HEK293 (cell line): ENCODE results near the gene SRBD1.
A peak's percentile ranks its signal among the peaks of the same experiment; 100 is the strongest.

Experiments used
- KLF8 ChIP-seq: fragments of 450-650 bp; formaldehyde crosslinking; IDR thresholded peaks from 2 replicates; pipeline ENCODE4 v1.5.1; 2016; ENCODE audit warnings: missing biosample characterization, missing genetic modification characterization
- OSR2 ChIP-seq: fragments of 450-650 bp; formaldehyde crosslinking; IDR thresholded peaks from 2 replicates; pipeline ENCODE4 v1.5.1; 2016; ENCODE audit warnings: missing biosample characterization, missing genetic modification characterization
- SALL2 ChIP-seq: fragments of 450-650 bp; formaldehyde crosslinking; IDR thresholded peaks from 2 replicates; pipeline ENCODE4 v1.5.0; 2017; ENCODE audit warnings: missing biosample characterization, mild to moderate bottlenecking, missing genetic modification characterization, borderline replicate concordance
- SP7 ChIP-seq: fragments of 450-650 bp; formaldehyde crosslinking; IDR thresholded peaks from 2 replicates; pipeline ENCODE4 v1.5.1; 2016; ENCODE audit warnings: missing biosample characterization, missing genetic modification characterization
- YY1 ChIP-seq: fragments of 450-650 bp; formaldehyde crosslinking; IDR thresholded peaks from 2 replicates; pipeline ENCODE4 v1.5.1; 2018; ENCODE audit warnings: missing biosample characterization, missing genetic modification characterization
- ZBTB11 ChIP-seq: fragments of 450-650 bp; formaldehyde crosslinking; conservative IDR thresholded peaks from 2 replicates; pipeline ENCODE4 v1.5.1; 2016; ENCODE audit warnings: low read depth, missing biosample characterization, missing genetic modification characterization
- ZBTB44 ChIP-seq: fragments of 450-650 bp; IDR thresholded peaks from 2 replicates; pipeline ENCODE4 v1.5.1; 2018; ENCODE audit warnings: missing biosample characterization, mild to moderate bottlenecking, missing genetic modification characterization
- ZBTB49 ChIP-seq: fragments of 450-650 bp; formaldehyde crosslinking; IDR thresholded peaks from 2 replicates; pipeline ENCODE4 v1.5.1; 2016; ENCODE audit warnings: missing biosample characterization, missing genetic modification characterization, low read depth
- ZEB2 ChIP-seq: fragments of 450-650 bp; formaldehyde crosslinking; IDR thresholded peaks from 2 replicates; pipeline ENCODE4 v1.5.1; 2016; ENCODE audit warnings: missing biosample characterization, missing genetic modification characterization
- ZFHX2 ChIP-seq: fragments of 450-650 bp; formaldehyde crosslinking; conservative IDR thresholded peaks from 2 replicates; pipeline ENCODE4 v1.5.1; 2016; ENCODE audit warnings: missing biosample characterization, missing genetic modification characterization
- ZNF138 ChIP-seq: fragments of 450-650 bp; formaldehyde crosslinking; IDR thresholded peaks from 2 replicates; pipeline ENCODE4 v1.5.1; 2016; ENCODE audit warnings: missing biosample characterization, missing genetic modification characterization, borderline replicate concordance
- ZNF184 ChIP-seq: fragments of 450-650 bp; IDR thresholded peaks from 2 replicates; pipeline ENCODE4 v1.5.1; 2018; ENCODE audit warnings: missing biosample characterization, mild to moderate bottlenecking, missing genetic modification characterization
- ZNF24 ChIP-seq: fragments of 450-650 bp; formaldehyde crosslinking; IDR thresholded peaks from 2 replicates; pipeline ENCODE4 v1.5.1; 2016; ENCODE audit warnings: missing biosample characterization, missing genetic modification characterization
- ZNF350 ChIP-seq: fragments of 450-650 bp; formaldehyde crosslinking; IDR thresholded peaks from 2 replicates; pipeline ENCODE4 v1.5.0; 2017; ENCODE audit warnings: missing biosample characterization, mild to moderate bottlenecking, missing genetic modification characterization
- ZNF37A ChIP-seq: fragments of 450-650 bp; IDR thresholded peaks from 2 replicates; pipeline ENCODE4 v1.5.1; 2018; ENCODE audit warnings: missing biosample characterization, missing genetic modification characterization
- ZNF391 ChIP-seq: fragments of 450-650 bp; formaldehyde crosslinking; IDR thresholded peaks from 2 replicates; pipeline ENCODE4 v1.5.1; 2016; ENCODE audit warnings: low read depth, missing biosample characterization, missing genetic modification characterization, borderline replicate concordance
- ZNF423 ChIP-seq: fragments of 450-650 bp; formaldehyde crosslinking; IDR thresholded peaks from 2 replicates; pipeline ENCODE4 v1.5.1; 2016; ENCODE audit warnings: missing biosample characterization, missing genetic modification characterization
- ZNF513 ChIP-seq: fragments of 450-650 bp; IDR thresholded peaks from 2 replicates; pipeline ENCODE4 v1.5.1; 2018; ENCODE audit warnings: missing biosample characterization, missing genetic modification characterization
- ZNF561 ChIP-seq: fragments of 450-650 bp; IDR thresholded peaks from 2 replicates; pipeline ENCODE4 v1.5.1; 2018; ENCODE audit warnings: missing biosample characterization, missing genetic modification characterization, borderline replicate concordance
- ZNF571 ChIP-seq: fragments of 450-650 bp; formaldehyde crosslinking; IDR thresholded peaks from 2 replicates; pipeline ENCODE4 v1.5.0; 2017; ENCODE audit warnings: missing biosample characterization, missing genetic modification characterization
- ZNF585B ChIP-seq: fragments of 450-650 bp; formaldehyde crosslinking; IDR thresholded peaks from 2 replicates; pipeline ENCODE4 v1.5.1; 2016; ENCODE audit warnings: missing biosample characterization, missing genetic modification characterization
- ZNF654 ChIP-seq: fragments of 450-650 bp; formaldehyde crosslinking; IDR thresholded peaks from 2 replicates; pipeline ENCODE4 v1.5.1; 2016; ENCODE audit warnings: low read depth, missing biosample characterization, missing genetic modification characterization
- ZNF658 ChIP-seq: fragments of 450-650 bp; formaldehyde crosslinking; IDR thresholded peaks from 2 replicates; pipeline ENCODE4; 2016; ENCODE audit warnings: missing biosample characterization, missing genetic modification characterization
- ZNF692 ChIP-seq: fragments of 450-650 bp; formaldehyde crosslinking; IDR thresholded peaks from 2 replicates; pipeline ENCODE4 v1.5.1; 2016; ENCODE audit warnings: missing biosample characterization, missing genetic modification characterization
- ZNF701 ChIP-seq: fragments of 450-650 bp; formaldehyde crosslinking; IDR thresholded peaks from 2 replicates; pipeline ENCODE4 v1.5.1; 2016; ENCODE audit warnings: missing biosample characterization, missing genetic modification characterization
- ZNF704 ChIP-seq: fragments of 450-650 bp; formaldehyde crosslinking; IDR thresholded peaks from 2 replicates; pipeline ENCODE4 v1.5.1; 2016; ENCODE audit warnings: missing biosample characterization, missing genetic modification characterization
- ZSCAN23 ChIP-seq: fragments of 450-650 bp; formaldehyde crosslinking; IDR thresholded peaks from 2 replicates; pipeline ENCODE4 v1.5.1; 2016; ENCODE audit warnings: missing biosample characterization, missing genetic modification characterization
- ZXDB ChIP-seq: fragments of 450-650 bp; formaldehyde crosslinking; IDR thresholded peaks from 2 replicates; pipeline ENCODE4 v1.5.1; 2016; ENCODE audit warnings: missing biosample characterization, missing genetic modification characterization

SRBD1 gene

GRCh38 chr2:45643543-45644542, 32.8 kb upstream of the SRBD1 start (continued):
- TF ChIP-seq ZBTB11 (tag by site-specific recombination) = no peak
- no peak for TF ChIP-seq ZXDB (tag by site-specific recombination)
- no peak for TF ChIP-seq ZNF658
- TF ChIP-seq ZEB2 (tag by site-specific recombination) = 0 out of 2 replicates have a peak, but pooled peaks have one; percentile 37
- TF ChIP-seq ZNF704 (tag by site-specific recombination) = no peak
- TF ChIP-seq ZFHX2 (tag by site-specific recombination) = peak; percentile 73
- peak; percentile 42 for TF ChIP-seq ZNF654 (tag by site-specific recombination)
- TF ChIP-seq SP7 (tag by site-specific recombination) = 0 out of 2 replicates have a peak, but pooled peaks have one; percentile 21
- no peak for TF ChIP-seq ZNF513
- TF ChIP-seq ZBTB44 (tag by site-specific recombination) = no peak
- TF ChIP-seq ZNF184 (tag by site-specific recombination) = no peak
- no peak for TF ChIP-seq ZNF585B (tag by site-specific recombination)
- TF ChIP-seq ZNF138 (tag by site-specific recombination) = no peak
- no peak for TF ChIP-seq ZNF701 (tag by site-specific recombination)
- TF ChIP-seq ZNF561 (tag by site-specific recombination) = peak; percentile 74; the same call in 1 of the 2 replicates
- 0 out of 2 replicates have a peak, but pooled peaks have one; percentile 5 for TF ChIP-seq ZNF24
- no peak for TF ChIP-seq ZBTB49 (tag by site-specific recombination)
- no peak for TF ChIP-seq ZNF37A (tag by site-specific recombination)
- TF ChIP-seq ZNF423 (tag by site-specific recombination) = no peak
- TF ChIP-seq ZSCAN23 (tag by site-specific recombination) = no peak
- TF ChIP-seq ZNF350 (tag by site-specific recombination) = no peak
- no peak for TF ChIP-seq ZNF391 (tag by site-specific recombination)
- TF ChIP-seq SALL2 (tag by site-specific recombination) = no peak
- no peak for TF ChIP-seq ZNF571
- peak; percentile 29; the same call in 1 of the 2 replicates for TF ChIP-seq KLF8 (tag by site-specific recombination)
- peak; percentile 44; the same call in 1 of the 2 replicates for TF ChIP-seq ZNF692 (tag by site-specific recombination)
- TF ChIP-seq OSR2 = no peak
- 0 out of 2 replicates have a peak, but pooled peaks have one; percentile 20 for TF ChIP-seq YY1 (tag by site-specific recombination)
